ENCODE results near the gene CUL4A.

CUL4A gene

GRCh38 chr13:113178896-113179167 is 30.6 kb upstream of the CUL4A start:
- no peak overlapping the region for H3K27ac ChIP-seq (replicated peaks; ENCODE audit: low read length)
- no peak overlapping the region for H4K91ac ChIP-seq (ENCODE audit: low read depth, low read length, poor library complexity)
- H3K23ac ChIP-seq (ENCODE audit: low read depth, low read length, poor library complexity) = no peak overlapping the region
- H4K8ac ChIP-seq (ENCODE audit: low read depth, low read length) = no peak overlapping the region
- no peak overlapping the region for H2BK15ac ChIP-seq (ENCODE audit: low read length)
- H3K27me3 ChIP-seq (ENCODE audit: control insufficient read depth in 3 of 3, insufficient read depth in 3 of 3, low read depth in 1 of 3, low read length in 3 of 3) = no peaks in the 10 kb centered on the region
- H3K4me2 ChIP-seq (ENCODE audit: insufficient read depth, low read length, poor library complexity, severe bottlenecking) = no peak overlapping the region
- no peak overlapping the region for H3K4me3 ChIP-seq (ENCODE audit: low read length in 2 of 2)
- peaks cover 8 to 18% of the 10 kb centered on the region in 2 donors for H3K4me1 ChIP-seq (ENCODE audit: control insufficient read depth in 2 of 2, insufficient read depth in 1 of 2, low read depth in 1 of 2, low read length in 2 of 2)
- no peak overlapping the region for H2BK5ac ChIP-seq (ENCODE audit: low read length)
- no peak overlapping the region for H3K9ac ChIP-seq (ENCODE audit: low read depth, low read length, poor library complexity)
- H2AFZ ChIP-seq (ENCODE audit: low read length) = no peak overlapping the region
- no peak overlapping the region for H3K18ac ChIP-seq (ENCODE audit: low read length)
- H2BK120ac ChIP-seq (ENCODE audit: low read depth, low read length) = no peak overlapping the region
- WGBS, 2 donors (ENCODE audit: extremely low coverage in 2 of 2, insufficient read length in 2 of 2, insufficient replicate concordance in 1 of 2) = no CpG with 5 or more reads among the region's 3 CpGs
- H3K4ac ChIP-seq (ENCODE audit: low read length) = no peak overlapping the region
- H3K36me3 ChIP-seq (replicated peaks in 1 of 2; ENCODE audit: control insufficient read depth in 2 of 2, insufficient read depth in 2 of 2, low read length in 2 of 2) = peaks cover 22 to 96% of the 10 kb centered on the region in 2 donors
- H2BK12ac ChIP-seq (ENCODE audit: low read length) = no peak overlapping the region
- no peak overlapping the region for H2AK5ac ChIP-seq (ENCODE audit: low read depth, low read length)
- H3K9me3 ChIP-seq (replicated peaks in 1 of 2; ENCODE audit: control insufficient read depth in 2 of 2, insufficient read depth in 1 of 2, low read depth in 1 of 2, low read length in 2 of 2) = no peaks in the 10 kb centered on the region
- no peak for DNase-seq (ENCODE audit: low spot score)
- no peaks in the 10 kb centered on the region for H3K79me1 ChIP-seq (ENCODE audit: low read depth, low read length)
- H3K14ac ChIP-seq (ENCODE audit: low read length) = no peak overlapping the region

GRCh38 chr13:113179374-113180230 is 29.8 kb upstream of the CUL4A start:
- Histone ChIP-seq H3K4me2 (ENCODE audit: insufficient read depth, low read length, poor library complexity, severe bottlenecking) (no peak overlapping the region), H3K4ac (ENCODE audit: low read length) (no peak overlapping the region), H3K4me1 (ENCODE audit: control insufficient read depth in 2 of 2, insufficient read depth in 1 of 2, low read depth in 1 of 2, low read length in 2 of 2) (peaks cover 8 to 18% of the 10 kb centered on the region in 2 donors), H3K36me3 (replicated peaks in 1 of 2; ENCODE audit: control insufficient read depth in 2 of 2, insufficient read depth in 2 of 2, low read length in 2 of 2) (peaks cover 22 to 98% of the 10 kb centered on the region in 2 donors), H3K27me3 (ENCODE audit: control insufficient read depth in 3 of 3, insufficient read depth in 3 of 3, low read depth in 1 of 3, low read length in 3 of 3) (no peaks in the 10 kb centered on the region), H2BK120ac (ENCODE audit: low read depth, low read length) (no peak overlapping the region), H2BK15ac (ENCODE audit: low read length) (no peak overlapping the region), H3K9ac (ENCODE audit: low read depth, low read length, poor library complexity) (peak overlapping the region; percentile 26), H3K79me1 (ENCODE audit: low read depth, low read length) (no peaks in the 10 kb centered on the region), H3K27ac (replicated peaks; ENCODE audit: low read length) (peak overlapping the region; percentile 30), H2BK12ac (ENCODE audit: low read length) (no peak overlapping the region), H3K14ac (ENCODE audit: low read length) (no peak overlapping the region), H2BK5ac (ENCODE audit: low read length) (no peak overlapping the region), H3K23ac (ENCODE audit: low read depth, low read length, poor library complexity) (no peak overlapping the region), H3K4me3 (ENCODE audit: low read length in 2 of 2) (no peak overlapping the region), H4K8ac (ENCODE audit: low read depth, low read length) (no peak overlapping the region), H4K91ac (ENCODE audit: low read depth, low read length, poor library complexity) (no peak overlapping the region), H3K9me3 (replicated peaks in 1 of 2; ENCODE audit: control insufficient read depth in 2 of 2, insufficient read depth in 1 of 2, low read depth in 1 of 2, low read length in 2 of 2) (no peaks in the 10 kb centered on the region), H2AK5ac (ENCODE audit: low read depth, low read length) (no peak overlapping the region), H2AFZ (ENCODE audit: low read length) (no peak overlapping the region), H3K18ac (ENCODE audit: low read length) (no peak overlapping the region)
- DNase-seq (ENCODE audit: low spot score) = peak; percentile 43
- WGBS, 2 donors (ENCODE audit: extremely low coverage in 2 of 2, insufficient read length in 2 of 2, insufficient replicate concordance in 1 of 2) = no CpG with 5 or more reads among the region's 28 CpGs

GRCh38 chr13:113182046-113182445 is 27.4 kb upstream of the CUL4A start:
- Histone ChIP-seq H3K9me3 (replicated peaks in 1 of 2; ENCODE audit: control insufficient read depth in 2 of 2, insufficient read depth in 1 of 2, low read depth in 1 of 2, low read length in 2 of 2) (no peaks in the 10 kb centered on the region), H2AFZ (ENCODE audit: low read length) (no peak overlapping the region), H2AK5ac (ENCODE audit: low read depth, low read length) (no peak overlapping the region), H3K18ac (ENCODE audit: low read length) (no peak overlapping the region), H3K9ac (ENCODE audit: low read depth, low read length, poor library complexity) (no peak overlapping the region), H2BK15ac (ENCODE audit: low read length) (no peak overlapping the region), H2BK120ac (ENCODE audit: low read depth, low read length) (no peak overlapping the region), H2BK5ac (ENCODE audit: low read length) (no peak overlapping the region), H3K27me3 (ENCODE audit: control insufficient read depth in 3 of 3, insufficient read depth in 3 of 3, low read depth in 1 of 3, low read length in 3 of 3) (no peaks in the 10 kb centered on the region), H2BK12ac (ENCODE audit: low read length) (no peak overlapping the region), H3K79me1 (ENCODE audit: low read depth, low read length) (no peaks in the 10 kb centered on the region), H3K14ac (ENCODE audit: low read length) (no peak overlapping the region), H3K4me2 (ENCODE audit: insufficient read depth, low read length, poor library complexity, severe bottlenecking) (no peak overlapping the region), H3K27ac (replicated peaks; ENCODE audit: low read length) (no peak overlapping the region), H3K4me1 (ENCODE audit: control insufficient read depth in 2 of 2, insufficient read depth in 1 of 2, low read depth in 1 of 2, low read length in 2 of 2) (peaks cover 8 to 18% of the 10 kb centered on the region in 2 donors), H3K4ac (ENCODE audit: low read length) (no peak overlapping the region), H4K91ac (ENCODE audit: low read depth, low read length, poor library complexity) (no peak overlapping the region), H3K4me3 (ENCODE audit: low read length in 2 of 2) (no peak overlapping the region), H4K8ac (ENCODE audit: low read depth, low read length) (no peak overlapping the region), H3K23ac (ENCODE audit: low read depth, low read length, poor library complexity) (no peak overlapping the region), H3K36me3 (replicated peaks in 1 of 2; ENCODE audit: control insufficient read depth in 2 of 2, insufficient read depth in 2 of 2, low read length in 2 of 2) (peaks cover 14 to 98% of the 10 kb centered on the region in 2 donors)
- DNase-seq (ENCODE audit: low spot score) = no peak
- WGBS, 2 donors (ENCODE audit: extremely low coverage in 2 of 2, insufficient read length in 2 of 2, insufficient replicate concordance in 1 of 2) = no CpG with 5 or more reads among the region's 4 CpGs

- H3K27ac ChIP-seq (replicated peaks; ENCODE audit: low read length) = no peak overlapping the region
- no peak overlapping the region for H4K91ac ChIP-seq (ENCODE audit: low read depth, low read length, poor library complexity)
- no peak overlapping the region for H2BK15ac ChIP-seq (ENCODE audit: low read length)
- no peak overlapping the region for H3K18ac ChIP-seq (ENCODE audit: low read length)
- no peak overlapping the region for H4K8ac ChIP-seq (ENCODE audit: low read depth, low read length)
- peaks cover 20 to 99% of the 10 kb centered on the region in 2 donors for H3K36me3 ChIP-seq (replicated peaks in 1 of 2; ENCODE audit: control insufficient read depth in 2 of 2, insufficient read depth in 2 of 2, low read length in 2 of 2)
- no peak overlapping the region for H2BK5ac ChIP-seq (ENCODE audit: low read length)
- H2AFZ ChIP-seq (ENCODE audit: low read length) = no peak overlapping the region
- no peaks in the 10 kb centered on the region for H3K79me1 ChIP-seq (ENCODE audit: low read depth, low read length)
- no peaks in the 10 kb centered on the region for H3K9me3 ChIP-seq (replicated peaks in 1 of 2; ENCODE audit: control insufficient read depth in 2 of 2, insufficient read depth in 1 of 2, low read depth in 1 of 2, low read length in 2 of 2)
- H3K4me2 ChIP-seq (ENCODE audit: insufficient read depth, low read length, poor library complexity, severe bottlenecking) = no peak overlapping the region
- no CpG with 5 or more reads among the region's 14 CpGs for WGBS, 2 donors (ENCODE audit: extremely low coverage in 2 of 2, insufficient read length in 2 of 2, insufficient replicate concordance in 1 of 2)
- no peaks in the 10 kb centered on the region for H3K27me3 ChIP-seq (ENCODE audit: control insufficient read depth in 3 of 3, insufficient read depth in 3 of 3, low read depth in 1 of 3, low read length in 3 of 3)
- peaks cover 8 to 13% of the 10 kb centered on the region in 2 donors for H3K4me1 ChIP-seq (ENCODE audit: control insufficient read depth in 2 of 2, insufficient read depth in 1 of 2, low read depth in 1 of 2, low read length in 2 of 2)
- H2AK5ac ChIP-seq (ENCODE audit: low read depth, low read length) = no peak overlapping the region
- no peak overlapping the region for H3K4me3 ChIP-seq (ENCODE audit: low read length in 2 of 2)
- DNase-seq (ENCODE audit: low spot score) = no peak
- H2BK120ac ChIP-seq (ENCODE audit: low read depth, low read length) = no peak overlapping the region
- H3K4ac ChIP-seq (ENCODE audit: low read length) = no peak overlapping the region
- no peak overlapping the region for H3K9ac ChIP-seq (ENCODE audit: low read depth, low read length, poor library complexity)
- H3K14ac ChIP-seq (ENCODE audit: low read length) = no peak overlapping the region
- H3K23ac ChIP-seq (ENCODE audit: low read depth, low read length, poor library complexity) = no peak overlapping the region
- no peak overlapping the region for H2BK12ac ChIP-seq (ENCODE audit: low read length)
These were observed 25.8 kb upstream of the CUL4A start for GRCh38 chr13:113183450-113184129.
